GOT3 (cell line): ENCODE results near the gene COL15A1.

ENCODE experiments used
- DNase-seq: peaks from one replicate; lab custom pipeline; 2025; ENCODE audit warnings: mixed read lengths; lab: John Stamatoyannopoulos, UW

COL15A1 gene

GRCh38 chr9:98973171-98973570 is 29.5 kb downstream of the COL15A1 start:
- no peak for DNase-seq

GRCh38 chr9:98973576-98973975 is 29.9 kb downstream of the COL15A1 start:
- DNase-seq, result no peak

GRCh38 chr9:98974106-98974505 is 30.4 kb downstream of the COL15A1 start:
- DNase-seq, result no peak

- DNase-seq, result no peak
Observed at GRCh38 chr9:98974554-98974953, 30.8 kb downstream of the COL15A1 start.

- peak; percentile 4 for DNase-seq
Observed at GRCh38 chr9:98974994-98975712, 31.4 kb downstream of the COL15A1 start.

GRCh38 chr9:98975838-98976237 is 32.1 kb downstream of the COL15A1 start:
- DNase-seq, result no peak

- DNase-seq, result no peak
Observed at GRCh38 chr9:98977246-98977714, 33.6 kb downstream of the COL15A1 start.

GRCh38 chr9:98977813-98978212 is 34.1 kb downstream of the COL15A1 start:
- no peak for DNase-seq

- no peak for DNase-seq
Observed at GRCh38 chr9:98978231-98978681, 34.5 kb downstream of the COL15A1 start.

- DNase-seq, result no peak
Observed at GRCh38 chr9:98980291-98980690, 36.6 kb downstream of the COL15A1 start.

GRCh38 chr9:98983295-98984268 is 39.9 kb downstream of the COL15A1 start:
- DNase-seq, result no peak

- no peak for DNase-seq
Observed at GRCh38 chr9:98985596-98985995, 41.9 kb downstream of the COL15A1 start.

GRCh38 chr9:98986866-98987651 is 43.4 kb downstream of the COL15A1 start:
- DNase-seq, result no peak

GRCh38 chr9:98989036-98990000 is 45.6 kb downstream of the COL15A1 start:
- peak; percentile 47 for DNase-seq

GRCh38 chr9:98990181-98990870 is 46.6 kb downstream of the COL15A1 start:
- no peak for DNase-seq

GRCh38 chr9:98992107-98992884 is 48.6 kb downstream of the COL15A1 start:
- DNase-seq, result no peak

GRCh38 chr9:98992885-98993569 is 49.3 kb downstream of the COL15A1 start:
- DNase-seq, result no peak

- DNase-seq, result no peak
Observed at GRCh38 chr9:98993570-98993945, 49.9 kb downstream of the COL15A1 start.
